Activated T-cell treated with anti-CD3 and anti-CD28 coated beads, Interleukin-2, amount 50 U/mL, for 72 hours (primary cell): ENCODE measurements around the gene NPDC1. TPM values are rescaled to one million over a fixed set of nuclear protein-coding genes. Genes with fewer than 3 reads are reported as not detected.
"Not testable (repeated sequence)": the region's sequence is repeated elsewhere in the genome, so short reads cannot be mapped to it uniquely, and the experiment has no call there.

ENCODE experiments used
- ATAC-seq, 2 donors: fragments of 150-1000 bp; cut with Tn5 transposase; replicated peaks in 1 of 2; 2 replicates each; pipeline ENCODE4 v1.10.0; 2021; ENCODE audit warnings: moderate library complexity in 2 of 2, mild to moderate bottlenecking in 1 of 2
- DNase-seq, 2 donors: peaks; one replicate each; pipeline ENCODE4 v3.0.0; 2021 to 2022; ENCODE audit warnings: mixed read lengths in 1 of 2
- H3K27ac Mint-ChIP-seq: one replicate; pipeline ENCODE4 v1.8.0; 2022; ENCODE audit warnings: mild to moderate bottlenecking, moderate library complexity, mixed read lengths
- H3K27me3 Mint-ChIP-seq: one replicate; pipeline ENCODE4 v1.8.0; 2022; ENCODE audit warnings: low read depth, mixed read lengths
- H3K36me3 Mint-ChIP-seq, 2 donors: one replicate each; pipeline ENCODE4 v1.8.0; 2022; ENCODE audit warnings: mixed read lengths in 2 of 2, mild to moderate bottlenecking in 1 of 2; ENCODE audit not compliant: insufficient read depth in 2 of 2
- H3K4me1 Mint-ChIP-seq: one replicate; pipeline ENCODE4 v1.8.0; 2022; ENCODE audit warnings: low read depth, mixed read lengths
- H3K4me3 Mint-ChIP-seq, 2 donors: one replicate each; pipeline ENCODE4 v1.8.0; 2022; ENCODE audit warnings: mild to moderate bottlenecking in 2 of 2, mixed read lengths in 2 of 2, moderate library complexity in 2 of 2
- H3K9me3 Mint-ChIP-seq, 2 donors: one replicate each; pipeline ENCODE4 v1.8.0; 2022; ENCODE audit warnings: mixed read lengths in 2 of 2
- total RNA-seq, 2 donors: library from RNA; stranded (reverse); gene quantifications; one replicate each; pipeline ENCODE4 v1.2.3, GENCODE V29; 2022

The NPDC1 gene
- total RNA-seq, 2 donors from 2014 or later = 27.2 to 28.7 TPM

DNA sequence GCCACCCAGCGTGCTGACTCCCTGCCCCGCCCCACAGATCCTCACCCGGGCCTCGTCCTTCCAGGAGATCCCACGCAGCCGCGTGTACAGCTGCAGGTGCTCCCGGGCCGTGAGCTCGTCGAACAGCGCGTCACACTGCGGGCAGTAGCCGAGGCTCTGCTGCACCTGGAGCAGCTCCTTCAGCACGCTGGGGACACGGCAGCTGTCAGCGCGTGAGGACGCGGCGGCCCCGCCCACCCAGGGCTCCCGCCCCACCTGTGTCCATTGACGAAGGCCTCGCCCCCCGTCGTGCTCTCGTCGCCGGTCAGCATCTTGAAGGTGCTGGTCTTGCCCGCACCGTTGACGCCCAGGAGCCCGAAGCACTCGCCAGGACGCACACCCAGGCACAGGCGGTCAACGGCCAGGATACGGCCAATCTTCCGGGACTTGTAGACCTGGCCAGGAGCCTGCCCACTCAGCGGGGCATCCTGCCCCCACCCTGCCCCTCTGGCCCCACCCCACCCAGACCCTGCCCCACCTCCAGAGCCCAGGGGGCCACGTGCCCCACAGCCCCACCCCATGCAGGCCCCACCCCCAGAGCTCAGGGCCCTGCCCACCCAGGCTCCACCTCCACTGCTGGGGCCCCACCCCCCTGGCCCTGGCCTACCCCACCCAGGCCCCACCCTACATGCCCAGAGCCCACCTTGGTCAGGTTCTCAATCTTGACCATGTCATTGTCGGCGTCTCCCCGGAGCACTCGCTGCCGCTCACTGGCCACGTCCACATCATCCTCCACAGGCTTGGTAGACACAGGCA is 35.8 kb downstream of the NPDC1 start:
- no peaks in the 10 kb centered on the region for H3K27me3 Mint-ChIP-seq
- no peaks in the 10 kb centered on the region for H3K9me3 Mint-ChIP-seq
- H3K27ac Mint-ChIP-seq = no peak overlapping the region
- ATAC-seq = no peak
- DNase-seq = no peak
- no peaks in the 10 kb centered on the region for H3K4me1 Mint-ChIP-seq
- H3K4me3 Mint-ChIP-seq = no peak overlapping the region
- H3K36me3 Mint-ChIP-seq = no peaks in the 10 kb centered on the region

GRCh38 chr9:137009217-137009616 is 36.8 kb downstream of the NPDC1 start:
- H3K27ac Mint-ChIP-seq = no peak overlapping the region
- no peaks in the 10 kb centered on the region for H3K9me3 Mint-ChIP-seq
- no peaks in the 10 kb centered on the region for H3K27me3 Mint-ChIP-seq
- no peaks in the 10 kb centered on the region for H3K4me1 Mint-ChIP-seq
- H3K4me3 Mint-ChIP-seq = no peak overlapping the region
- no peak for DNase-seq
- H3K36me3 Mint-ChIP-seq = no peaks in the 10 kb centered on the region
- no peak for ATAC-seq

GRCh38 chr9:137008312-137008711 is 37.7 kb downstream of the NPDC1 start:
- Mint-ChIP-seq H3K27me3 (no peaks in the 10 kb centered on the region), H3K27ac (no peak overlapping the region), H3K36me3 (no peaks in the 10 kb centered on the region), H3K4me1 (no peaks in the 10 kb centered on the region), H3K4me3 (no peak overlapping the region), H3K9me3 (no peaks in the 10 kb centered on the region)
- DNase-seq (no peak), ATAC-seq (no peak)

DNA sequence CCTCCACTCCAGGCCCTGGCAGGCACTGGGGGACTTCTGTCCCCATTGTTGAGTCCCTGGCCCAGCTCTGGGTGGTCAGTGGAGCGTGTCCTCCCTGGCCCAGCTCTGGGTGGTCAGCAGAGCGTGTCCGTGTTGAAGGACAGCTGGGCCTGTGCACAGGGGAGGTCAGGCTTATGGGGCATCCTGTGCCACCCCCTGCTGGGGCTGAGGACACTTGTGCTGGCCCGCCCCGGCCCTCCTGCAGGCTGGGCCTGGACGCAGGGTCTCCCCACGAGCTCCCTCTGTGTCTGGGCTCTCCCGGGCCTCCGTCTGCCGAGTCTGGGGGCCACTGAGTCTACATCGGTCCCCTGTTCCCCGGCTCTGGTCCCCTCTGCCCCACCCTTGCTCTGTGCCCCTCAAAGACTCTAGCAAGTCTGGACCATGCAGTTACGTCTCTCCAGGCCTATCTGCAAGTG is 38.1 kb downstream of the NPDC1 start:
- Mint-ChIP-seq H3K36me3 (no peaks in the 10 kb centered on the region), H3K4me3 (no peak overlapping the region), H3K4me1 (no peaks in the 10 kb centered on the region), H3K27me3 (no peaks in the 10 kb centered on the region), H3K27ac (no peak overlapping the region), H3K9me3 (no peaks in the 10 kb centered on the region)
- ATAC-seq = no peak
- no peak for DNase-seq

DNA sequence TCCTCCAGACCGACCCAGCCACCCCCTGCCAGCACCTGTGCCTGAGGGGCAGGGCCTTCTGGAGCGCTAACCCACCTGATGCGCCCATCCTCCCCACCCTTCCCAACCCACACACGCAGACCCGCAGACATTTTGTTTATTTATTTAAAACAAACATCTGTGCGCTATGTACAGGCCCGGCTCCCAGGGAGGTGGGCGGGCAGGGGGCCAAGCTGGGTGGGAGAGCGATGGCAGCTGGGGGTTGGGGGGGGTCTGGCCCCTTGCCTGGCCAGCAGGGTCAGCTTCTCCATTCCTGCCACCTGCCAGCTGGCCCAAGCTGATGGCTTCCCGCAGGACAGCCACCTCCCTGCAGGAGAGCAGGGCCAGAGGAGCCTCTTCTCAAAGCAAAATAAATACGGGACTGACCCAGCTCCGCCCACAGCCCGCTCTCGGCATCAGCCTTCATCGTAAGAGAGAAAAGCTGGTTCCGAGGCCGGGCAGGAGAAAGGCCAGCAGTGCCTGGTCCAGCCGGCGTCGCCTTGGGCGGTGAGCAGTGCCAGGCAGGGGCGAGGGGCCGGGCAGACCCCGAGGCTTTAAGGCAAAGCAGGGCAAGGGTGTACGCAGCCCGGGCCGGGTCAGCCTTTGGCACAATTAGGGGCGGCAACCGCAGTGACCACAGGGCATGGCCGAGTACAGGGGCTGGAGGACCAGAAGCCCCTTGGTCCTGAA is 38.7 kb downstream of the NPDC1 start:
- Mint-ChIP-seq H3K27ac (no peak overlapping the region), H3K9me3 (no peaks in the 10 kb centered on the region), H3K27me3 (no peaks in the 10 kb centered on the region), H3K4me3 (no peak overlapping the region), H3K36me3 (no peaks in the 10 kb centered on the region), H3K4me1 (no peaks in the 10 kb centered on the region)
- DNase-seq (no peak), ATAC-seq (no peak)

- peak; percentile 36 to 45 for ATAC-seq
- Mint-ChIP-seq H3K4me1 (no peaks in the 10 kb centered on the region), H3K27ac (no peak overlapping the region), H3K9me3 (no peaks in the 10 kb centered on the region), H3K36me3 (no peaks in the 10 kb centered on the region), H3K27me3 (no peaks in the 10 kb centered on the region), H3K4me3 (peak overlapping the region in 1 of 2 donors; percentile 4)
- peak in 1 of 2 donors; percentile 23 for DNase-seq
Measured at GRCh38 chr9:137006116-137007003, 39.6 kb downstream of the NPDC1 start.

GRCh38 chr9:137004285-137004684 is 41.7 kb downstream of the NPDC1 start:
- not testable (repeated sequence) for H3K27me3 Mint-ChIP-seq, DNase-seq

DNA sequence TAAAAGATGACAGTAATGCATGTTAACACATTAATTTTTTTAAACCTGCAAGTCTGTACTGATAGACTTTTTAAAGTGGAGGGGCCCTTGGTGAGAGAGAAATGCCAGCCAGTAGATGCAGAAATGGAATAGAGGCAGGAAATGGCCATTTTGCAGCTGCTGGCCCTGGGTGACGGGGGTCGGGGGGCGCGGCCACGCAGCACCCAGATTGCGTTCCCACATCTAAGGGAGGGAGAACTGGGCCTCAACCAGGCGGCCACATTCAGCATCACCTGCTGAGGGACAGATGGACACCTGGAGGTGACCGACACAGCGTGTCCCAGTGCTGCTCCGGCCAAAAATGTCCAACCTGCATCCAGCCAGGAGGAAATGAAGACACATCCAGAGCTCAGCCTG is 43.3 kb downstream of the NPDC1 start:
- H3K9me3 Mint-ChIP-seq = no peaks in the 10 kb centered on the region
- no peak overlapping the region for H3K27ac Mint-ChIP-seq
- H3K4me1 Mint-ChIP-seq = peaks cover 30% of the 10 kb centered on the region
- H3K27me3 Mint-ChIP-seq = peaks cover 8% of the 10 kb centered on the region
- H3K4me3 Mint-ChIP-seq = no peak overlapping the region
- H3K36me3 Mint-ChIP-seq = no peaks in the 10 kb centered on the region
- DNase-seq (no peak), ATAC-seq (no peak)

More at GRCh38 chr9:137004285-137004684, 41.7 kb downstream of the NPDC1 start:
- H3K36me3 Mint-ChIP-seq, H3K9me3 Mint-ChIP-seq, H3K27ac Mint-ChIP-seq, H3K4me3 Mint-ChIP-seq, ATAC-seq: not testable (repeated sequence)
- peaks cover 14% of the 10 kb centered on the region for H3K4me1 Mint-ChIP-seq

DNA sequence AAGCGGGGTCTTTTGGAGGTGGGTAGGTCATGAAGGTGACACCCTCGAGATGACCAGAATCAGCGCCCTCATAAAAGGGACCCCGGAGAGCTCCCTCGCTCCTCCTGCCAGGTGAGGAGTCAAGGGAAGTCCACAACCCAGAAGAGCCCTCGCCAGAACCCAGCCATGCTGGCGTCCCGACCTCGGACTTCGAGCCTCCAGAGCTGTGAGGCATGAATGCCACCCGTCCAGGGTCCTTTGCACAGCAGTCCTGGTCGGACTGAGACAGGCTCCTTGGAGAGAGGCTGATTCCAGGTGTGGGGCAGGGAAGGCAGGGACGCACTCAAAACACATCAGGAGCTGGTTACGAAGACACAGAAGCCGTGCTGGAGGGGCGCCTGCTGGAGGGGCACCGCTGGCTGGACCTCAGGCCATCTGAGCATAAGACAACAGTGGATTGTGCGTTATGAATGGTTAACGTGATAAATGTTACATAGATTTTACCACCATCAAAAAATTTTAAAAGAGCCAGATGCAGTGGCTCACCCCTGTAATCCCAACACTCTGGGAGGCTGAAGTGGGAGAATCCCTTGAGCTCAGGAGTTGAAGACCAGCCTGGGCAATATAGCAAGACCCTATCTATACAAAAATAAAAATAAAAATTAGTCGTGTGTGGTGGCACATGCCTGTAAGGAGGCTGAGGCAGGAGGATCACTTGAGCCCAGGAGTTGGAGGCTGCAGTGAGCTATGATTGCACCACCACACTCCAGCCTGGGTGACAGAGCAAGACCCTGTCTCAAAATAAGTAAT is 43.9 kb downstream of the NPDC1 start:
- Mint-ChIP-seq H3K4me3 (no peak overlapping the region), H3K9me3 (no peaks in the 10 kb centered on the region), H3K27me3 (peaks cover 10% of the 10 kb centered on the region), H3K36me3 (no peaks in the 10 kb centered on the region), H3K4me1 (peaks cover 34% of the 10 kb centered on the region), H3K27ac (no peak overlapping the region)
- no peak for DNase-seq
- no peak for ATAC-seq

DNA sequence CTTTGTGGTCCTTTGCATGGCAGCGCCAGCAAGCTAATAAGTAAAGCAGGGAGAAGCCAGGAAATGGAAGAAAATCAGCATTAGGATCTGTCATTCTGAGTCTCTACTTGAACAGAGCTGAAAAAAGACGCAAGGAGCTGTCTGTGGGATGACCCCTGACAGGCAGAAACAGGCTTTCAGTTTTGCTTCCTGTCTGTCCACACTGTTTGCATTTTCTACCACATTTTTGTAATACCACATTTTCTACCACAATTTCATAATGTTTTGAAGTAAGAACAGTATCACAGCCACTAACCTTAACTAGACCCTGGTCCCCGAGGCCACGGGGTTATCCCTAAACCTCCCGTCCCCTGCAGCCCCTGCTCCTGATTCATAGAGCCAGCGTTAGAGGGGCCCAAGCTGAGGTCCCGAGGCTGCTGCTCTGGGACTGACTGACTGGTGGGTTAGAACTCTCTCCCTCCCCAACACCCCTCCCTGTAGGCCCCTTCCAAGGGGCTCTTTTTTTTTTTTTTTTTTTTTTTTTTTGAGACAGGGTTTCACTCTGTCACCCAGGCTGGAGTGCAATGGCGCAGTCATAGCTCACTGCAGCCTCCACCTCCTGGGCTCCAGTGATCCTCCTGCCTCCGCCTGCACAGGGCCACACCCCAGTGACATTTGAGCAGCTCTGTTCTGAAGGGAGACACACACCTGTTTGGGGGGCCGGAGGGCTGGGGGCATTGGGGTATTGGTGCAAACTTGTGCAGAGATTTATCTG is 45.6 kb downstream of the NPDC1 start:
- H3K27me3 Mint-ChIP-seq = peaks cover 10% of the 10 kb centered on the region

GRCh38 chr9:136997830-136998234 is 48.1 kb downstream of the NPDC1 start:
- peaks cover 51% of the 10 kb centered on the region for H3K4me1 Mint-ChIP-seq
- peaks cover 10% of the 10 kb centered on the region for H3K27me3 Mint-ChIP-seq
- ATAC-seq (no peak), DNase-seq (no peak)
- H3K4me3 Mint-ChIP-seq = peak overlapping the region; percentile 53
- no peak overlapping the region for H3K27ac Mint-ChIP-seq
- no peaks in the 10 kb centered on the region for H3K9me3 Mint-ChIP-seq
- H3K36me3 Mint-ChIP-seq = no peaks in the 10 kb centered on the region

More for the DNA sequence above, 45.6 kb downstream of the NPDC1 start:
- DNase-seq (peak; percentile 62 to 73), ATAC-seq (peak; percentile 84 to 86)
- Mint-ChIP-seq H3K27ac (peak overlapping the region; percentile 82), H3K4me3 (peak overlapping the region; percentile 59 to 60), H3K9me3 (no peaks in the 10 kb centered on the region), H3K36me3 (no peaks in the 10 kb centered on the region), H3K4me1 (peaks cover 42% of the 10 kb centered on the region)

- H3K27ac Mint-ChIP-seq = no peak overlapping the region
- H3K9me3 Mint-ChIP-seq = no peaks in the 10 kb centered on the region
- H3K27me3 Mint-ChIP-seq = peaks cover 10% of the 10 kb centered on the region
- no peaks in the 10 kb centered on the region for H3K36me3 Mint-ChIP-seq
- peaks cover 51% of the 10 kb centered on the region for H3K4me1 Mint-ChIP-seq
- ATAC-seq = no peak
- H3K4me3 Mint-ChIP-seq = peak overlapping the region; percentile 53
- no peak for DNase-seq
Measured at GRCh38 chr9:136997371-136997770, 48.6 kb downstream of the NPDC1 start.
